GM21786 (cell line): ENCODE data around the gene VTI1A.
A peak's percentile ranks its signal among the peaks of the same experiment; 100 is the strongest.
"Not testable (repeated sequence)": the region's sequence is repeated elsewhere in the genome, so short reads cannot be mapped to it uniquely, and the experiment has no call there.

Experiments used
- ATAC-seq: cut with Tn5 transposase; IDR thresholded peaks from one replicate; pipeline ENCODE4 v1.9.1; 2021; ENCODE audit not compliant: unreplicated experiment

The VTI1A gene

DNA sequence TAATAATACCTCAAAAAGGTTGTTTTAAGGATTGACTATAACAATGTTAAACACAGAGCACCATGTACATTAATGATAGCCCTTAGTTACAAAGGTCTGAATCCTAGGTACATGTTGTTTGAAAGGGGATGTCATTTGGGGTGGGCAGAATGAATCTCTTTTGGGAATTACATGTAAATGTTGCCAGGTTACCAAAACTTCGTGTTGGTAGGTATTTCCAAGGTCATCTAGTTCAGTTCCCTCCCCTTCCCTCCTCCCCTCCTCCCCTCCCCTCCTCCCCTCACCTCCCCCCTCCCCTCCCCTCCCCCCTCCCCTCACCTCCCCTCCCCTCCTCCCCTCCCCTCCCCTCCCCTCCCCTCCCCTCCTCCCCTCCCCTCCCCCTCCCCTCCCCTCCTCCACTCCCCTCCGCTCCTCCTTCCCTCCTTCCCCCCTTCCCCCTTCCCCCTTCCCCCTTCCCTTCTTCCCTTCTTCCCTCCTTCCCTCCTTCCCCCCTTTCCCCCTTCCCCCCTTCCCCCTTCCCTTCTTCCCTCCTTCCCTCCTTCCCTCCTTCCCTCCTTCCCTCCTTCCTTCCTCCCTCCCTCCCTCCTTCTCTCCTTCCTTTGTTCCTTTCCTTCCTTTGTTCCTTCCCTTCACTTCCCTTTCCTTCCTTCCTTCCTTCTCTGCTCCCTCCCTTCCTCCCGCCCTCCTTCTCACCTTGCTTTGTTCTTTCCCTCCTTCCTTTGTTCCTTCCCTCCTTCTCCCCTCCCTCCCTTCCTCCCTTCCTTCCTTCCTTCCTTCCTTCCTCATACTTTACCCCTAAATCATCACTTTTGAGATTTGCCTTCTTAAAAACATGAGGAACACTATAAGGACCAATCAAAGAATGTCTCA, 8.1 kb downstream of the VTI1A start:
- no peak for ATAC-seq

DNA sequence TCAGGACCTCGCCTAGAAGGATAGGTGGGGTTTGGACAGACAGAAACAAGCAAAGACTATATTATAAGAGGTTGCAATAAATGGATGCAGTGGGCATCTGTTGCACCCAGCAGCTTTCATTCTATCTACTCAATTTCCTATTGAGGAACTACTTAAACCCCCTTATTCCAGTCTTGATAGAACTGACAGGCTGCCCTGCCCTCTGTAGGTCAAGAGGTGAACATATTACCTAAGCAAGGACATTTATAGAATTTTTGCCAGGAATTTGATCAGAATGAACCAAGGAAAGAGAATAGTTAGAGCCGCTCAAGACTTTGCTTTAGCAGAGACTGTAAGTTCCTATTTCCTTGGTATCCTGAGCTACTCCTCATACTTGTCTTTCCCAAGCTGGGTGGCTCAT, 9.5 kb downstream of the VTI1A start:
- no peak for ATAC-seq

GRCh38 chr10:112460366-112460765, 13.4 kb downstream of the VTI1A start:
- no peak for ATAC-seq

DNA sequence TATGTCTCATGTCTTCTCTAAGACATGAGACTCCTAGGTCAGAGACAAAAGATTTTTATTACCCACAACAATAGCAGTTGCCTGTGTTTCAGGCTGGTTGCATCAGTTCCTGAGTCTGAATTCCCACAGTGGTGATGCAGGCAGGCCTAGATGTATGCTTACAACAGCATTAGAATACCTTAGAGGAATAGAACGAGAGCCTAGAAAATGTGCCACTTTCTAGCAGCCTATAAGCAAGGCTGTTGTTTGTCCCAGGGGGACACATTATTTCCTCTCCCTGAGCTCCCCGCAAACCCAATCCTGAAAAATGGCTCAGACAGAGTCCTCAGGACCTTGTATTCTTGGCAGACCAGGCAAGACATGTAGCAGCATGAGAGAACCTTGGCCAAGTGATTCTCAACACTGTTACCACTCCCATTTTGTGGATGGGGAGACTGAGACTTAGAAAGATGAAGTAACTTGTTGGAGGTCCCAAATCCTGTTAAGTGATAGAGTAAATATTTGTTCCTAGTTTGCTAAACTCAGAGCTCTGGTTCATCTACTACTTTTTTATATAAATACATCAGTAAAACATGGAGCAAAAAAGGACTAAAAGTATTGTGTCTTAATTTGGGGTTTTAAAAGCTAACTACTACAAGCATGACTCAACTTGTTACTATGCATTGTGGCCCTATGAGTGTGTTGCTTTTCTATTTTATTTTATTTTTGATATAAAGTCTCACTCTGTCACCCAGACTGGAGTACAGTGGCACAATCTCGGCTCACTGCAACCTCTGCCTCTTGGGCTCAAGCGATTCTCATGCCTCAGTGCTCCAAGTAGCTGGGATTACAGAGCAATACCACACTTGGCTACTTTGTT, 14.2 kb downstream of the VTI1A start:
- no peak for ATAC-seq

DNA sequence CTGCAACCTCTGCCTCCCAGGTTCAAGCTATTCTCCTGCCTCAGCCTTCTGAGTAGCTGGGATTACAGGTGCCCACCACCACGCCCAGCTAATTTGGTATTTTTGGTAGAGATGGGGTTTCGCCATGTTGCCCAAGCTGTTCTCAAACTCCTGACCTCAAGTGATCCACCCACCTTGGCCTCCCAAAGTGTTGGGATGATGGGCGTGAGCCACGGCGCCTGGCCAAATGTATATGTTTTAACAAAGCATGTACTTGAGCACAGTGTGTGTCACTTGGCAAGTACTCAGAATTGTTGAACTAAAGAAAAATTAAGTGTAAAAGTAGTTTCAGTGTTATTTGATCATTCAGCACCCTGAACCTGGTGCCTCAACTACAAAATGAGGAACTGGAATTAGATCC, 17.1 kb downstream of the VTI1A start:
- not testable (repeated sequence) for ATAC-seq

DNA sequence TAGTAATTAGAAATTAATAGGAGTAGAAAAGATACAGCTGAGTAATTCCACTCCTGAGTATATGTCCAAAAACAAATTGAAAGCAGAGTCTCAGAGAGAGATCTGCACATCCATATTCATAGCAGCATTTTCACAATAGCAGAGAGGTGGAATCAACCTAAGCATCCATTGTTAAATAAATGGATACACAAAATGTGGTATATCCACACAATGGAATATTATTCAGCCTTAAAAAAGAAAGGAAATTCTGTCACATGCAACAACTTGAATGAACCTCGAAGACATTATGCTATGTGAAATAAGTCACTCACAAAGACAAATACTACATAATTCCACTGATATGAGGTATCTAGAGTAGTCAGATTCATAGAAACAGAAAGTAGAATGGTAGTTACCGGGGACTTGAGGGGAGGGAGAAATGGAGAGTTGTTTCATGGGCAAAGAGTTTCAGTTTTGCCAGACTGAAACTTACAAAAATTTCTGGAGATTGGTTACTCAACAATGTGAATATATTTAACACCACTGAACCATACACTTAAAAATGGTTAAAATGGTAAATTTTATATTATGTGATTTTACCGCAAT, 18.4 kb downstream of the VTI1A start:
- ATAC-seq = no peak

DNA sequence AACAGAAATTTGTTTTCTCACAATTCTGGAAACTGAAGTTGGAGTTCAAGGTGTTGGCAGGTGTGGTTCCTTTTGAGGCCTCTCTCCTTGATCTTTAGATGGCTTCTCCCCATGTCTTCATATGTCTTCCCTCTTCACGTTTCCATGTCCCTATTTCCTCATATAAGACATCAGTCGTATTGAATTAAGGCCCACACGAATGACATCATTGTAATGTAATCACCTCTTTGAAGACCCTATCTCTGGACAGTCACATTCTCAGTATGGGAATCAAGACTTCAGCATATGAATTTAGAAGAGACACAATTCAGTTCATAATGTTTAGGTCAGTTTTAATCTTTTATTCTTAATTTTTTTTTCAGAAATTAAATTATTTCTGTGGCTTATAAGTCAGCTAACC, 19.8 kb downstream of the VTI1A start:
- ATAC-seq = no peak

DNA sequence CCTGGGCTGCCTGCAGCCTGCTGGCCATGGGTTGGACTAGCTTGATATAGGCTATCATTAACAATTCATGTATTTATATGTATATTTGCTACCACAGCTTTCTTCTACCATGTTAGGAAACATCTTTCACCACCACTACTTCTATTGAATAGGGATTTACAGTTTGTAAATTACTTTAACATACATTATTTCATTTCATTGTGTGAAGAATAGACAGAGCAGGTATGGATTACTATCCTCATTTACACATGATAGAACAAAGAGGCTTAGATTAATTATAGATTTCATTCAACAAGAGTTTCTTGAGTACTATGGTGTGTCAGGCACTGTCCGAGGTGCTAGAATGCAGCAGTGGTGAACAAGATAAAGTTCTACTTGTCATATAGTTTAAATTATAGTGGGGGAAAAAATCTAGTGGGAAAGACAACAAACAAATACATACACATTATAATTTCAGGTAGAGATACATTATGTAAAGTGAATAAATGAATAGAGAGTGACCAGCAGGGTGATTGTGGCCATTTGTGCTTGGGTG, 20.6 kb downstream of the VTI1A start:
- no peak for ATAC-seq

GRCh38 chr10:112471878-112472487, 25.0 kb downstream of the VTI1A start:
- ATAC-seq = peak; percentile 85

DNA sequence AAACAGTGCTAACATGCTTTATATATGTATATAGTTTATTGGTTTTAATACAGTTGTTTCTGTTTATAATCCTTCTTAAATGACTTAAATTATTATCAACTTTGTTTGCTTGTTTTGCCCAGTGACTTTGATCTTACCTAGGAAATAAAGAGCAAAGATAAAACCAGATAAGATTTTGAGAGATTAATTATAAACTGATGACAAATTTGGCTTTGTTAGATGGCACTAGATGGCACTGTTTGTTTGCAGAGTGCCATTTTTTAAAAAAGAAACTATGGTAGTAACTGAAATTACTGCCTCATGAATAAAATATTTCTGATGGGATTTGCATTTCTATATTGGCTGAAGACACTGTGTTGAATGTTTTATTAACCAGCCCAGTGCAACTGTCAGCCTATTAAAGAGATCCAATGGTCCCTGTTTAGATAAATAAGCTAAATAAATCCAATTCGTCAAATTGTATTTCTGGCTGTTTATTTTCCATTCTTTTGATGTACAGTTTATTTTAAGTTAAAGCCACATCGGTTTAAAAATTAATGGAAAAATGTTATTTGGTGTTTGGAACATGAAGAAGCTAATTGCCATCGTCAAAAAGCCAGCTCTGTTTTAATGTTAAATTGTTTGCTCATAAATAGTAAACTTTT, 28.7 kb downstream of the VTI1A start:
- ATAC-seq = no peak

- ATAC-seq = no peak
Observed at GRCh38 chr10:112481602-112482001, 34.6 kb downstream of the VTI1A start.

GRCh38 chr10:112484399-112484798, 37.4 kb downstream of the VTI1A start:
- no peak for ATAC-seq

GRCh38 chr10:112487964-112488363, 40.9 kb downstream of the VTI1A start:
- ATAC-seq = no peak

DNA sequence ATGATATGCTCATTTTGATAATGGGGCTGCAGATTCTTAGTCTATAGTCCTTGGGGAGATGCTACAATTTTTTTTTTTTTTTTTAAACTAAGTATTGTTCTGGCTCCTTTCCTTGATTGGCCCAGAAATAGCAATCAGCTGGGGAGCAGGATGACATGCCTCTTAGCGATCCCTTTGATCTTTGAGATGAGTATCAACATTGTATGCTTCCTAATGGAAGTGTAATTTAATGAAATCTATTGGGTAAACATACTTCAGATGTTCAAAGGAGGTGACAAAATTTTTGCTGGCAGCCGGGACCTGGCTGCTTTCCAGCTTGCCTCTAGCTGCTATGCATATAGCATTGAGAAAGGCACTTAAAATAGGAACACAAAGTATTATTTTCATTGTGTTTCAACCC, 43.5 kb downstream of the VTI1A start:
- ATAC-seq = no peak

DNA sequence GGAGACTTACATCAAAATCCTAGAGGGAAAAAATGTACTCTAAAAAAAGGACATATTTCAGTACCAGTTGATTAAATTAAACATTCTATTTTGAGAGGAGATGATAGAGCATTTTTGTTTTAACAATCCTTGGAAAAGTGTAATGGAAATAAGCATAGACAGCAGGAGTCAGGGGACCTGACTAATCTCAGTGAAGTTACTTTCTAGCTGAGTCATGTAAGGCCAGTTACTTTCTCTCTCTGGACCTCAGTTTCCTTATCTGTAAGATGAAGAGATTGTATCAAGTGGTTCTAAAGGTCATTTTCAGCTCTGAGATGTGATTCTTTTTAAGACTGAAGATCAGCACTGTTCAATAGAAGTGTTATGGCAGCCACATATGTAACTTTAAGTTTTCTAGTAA, 44.1 kb downstream of the VTI1A start:
- ATAC-seq = no peak

- ATAC-seq = no peak
Observed at GRCh38 chr10:112492736-112493135, 45.7 kb downstream of the VTI1A start.

DNA sequence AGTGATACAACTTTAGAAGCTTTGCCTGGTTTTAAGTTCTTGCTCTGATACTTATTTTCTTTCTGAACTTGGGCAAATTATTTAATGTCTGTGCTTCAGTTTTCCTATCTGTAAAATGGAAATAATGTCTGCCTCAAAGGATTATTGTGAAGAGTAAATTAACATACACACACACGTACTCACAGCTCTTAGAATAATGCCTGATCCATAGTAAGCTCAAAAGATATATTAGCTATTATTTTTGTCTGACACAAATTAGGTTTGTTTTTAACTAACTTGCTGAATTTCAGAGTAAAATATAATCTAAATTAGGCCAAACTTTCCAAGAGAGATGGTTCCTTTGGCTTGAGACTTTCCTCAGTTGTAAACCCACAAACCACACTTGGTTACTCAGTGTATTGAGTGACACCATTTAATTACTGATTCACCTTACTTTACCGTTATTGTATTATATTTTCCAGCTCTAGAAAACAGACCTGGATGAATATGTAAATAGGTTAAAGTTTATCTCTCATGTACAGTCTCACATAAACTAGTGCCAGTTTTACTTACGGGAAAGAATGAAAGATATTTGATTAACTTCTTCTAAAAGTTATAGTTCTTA, 50.4 kb downstream of the VTI1A start:
- no peak for ATAC-seq

- no peak for ATAC-seq
Observed at GRCh38 chr10:112498806-112499205, 51.8 kb downstream of the VTI1A start.

GRCh38 chr10:112499985-112500384, 53.0 kb downstream of the VTI1A start:
- not testable (repeated sequence) for ATAC-seq

DNA sequence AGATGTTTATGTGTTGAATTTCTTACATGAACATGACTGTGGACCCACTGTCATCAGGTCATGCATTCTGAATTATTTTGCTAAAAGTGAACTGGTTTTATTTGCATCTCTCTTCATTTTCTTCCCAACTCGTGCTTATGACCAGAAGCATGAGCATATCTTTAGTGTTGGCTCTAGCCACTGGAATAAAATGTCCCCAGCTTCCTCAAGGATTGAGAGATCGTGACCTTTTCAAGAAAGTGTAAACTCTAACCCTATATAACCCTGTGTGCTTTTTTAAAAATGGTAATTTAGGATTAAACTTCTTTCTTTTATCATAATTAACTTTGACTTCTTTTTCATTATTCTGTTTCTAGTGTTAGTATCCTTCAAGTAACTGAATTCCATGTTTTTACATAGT, 55.5 kb downstream of the VTI1A start:
- ATAC-seq = no peak
